Esophagus (tissue), 2 donors: Measurements from ENCODE around the gene GGPS1. TPM values are rescaled to one million over a fixed set of nuclear protein-coding genes. Genes with fewer than 3 reads are reported as not detected.
"Not testable (repeated sequence)": the region's sequence is repeated elsewhere in the genome, so short reads cannot be mapped to it uniquely, and the experiment has no call there.

Experiments
- H3K27ac ChIP-seq, 2 donors: one replicate each; pipeline ENCODE4 v1.5.1; 2013; ENCODE audit warnings: low read depth in 2 of 2, mild to moderate bottlenecking in 2 of 2, inconsistent platforms in 1 of 2, low read length in 1 of 2, moderate library complexity in 1 of 2
- H3K27me3 ChIP-seq, 2 donors: one replicate each; pipeline ENCODE4 v1.6.1; 2013; ENCODE audit warnings: low read length in 2 of 2, control low read depth in 1 of 2, mild to moderate bottlenecking in 1 of 2; ENCODE audit not compliant: insufficient read depth in 2 of 2, control insufficient read depth in 1 of 2
- H3K36me3 ChIP-seq, 2 donors: one replicate each; pipeline ENCODE4 v1.6.1; 2013; ENCODE audit warnings: low read length in 1 of 2; ENCODE audit not compliant: control insufficient read depth in 2 of 2, insufficient read depth in 2 of 2
- H3K4me1 ChIP-seq, 2 donors: one replicate each; pipeline ENCODE4 v1.6.1; 2013; ENCODE audit warnings: low read length in 1 of 2; ENCODE audit not compliant: control insufficient read depth in 2 of 2, insufficient read depth in 2 of 2
- H3K4me3 ChIP-seq, 2 donors: one replicate each; pipeline ENCODE4 v1.5.1; 2013; ENCODE audit warnings: low read length in 2 of 2, mild to moderate bottlenecking in 2 of 2, low read depth in 1 of 2, moderate library complexity in 1 of 2
- H3K9me3 ChIP-seq, 2 donors: one replicate each; pipeline ENCODE4 v1.6.1; 2013; ENCODE audit warnings: mild to moderate bottlenecking in 2 of 2, low read depth in 1 of 2, low read length in 1 of 2, moderate library complexity in 1 of 2; ENCODE audit not compliant: control insufficient read depth in 2 of 2, insufficient read depth in 1 of 2
- WGBS, 2 donors: extraction: QIAGEN DNeasy Blood & Tissue Kit; methylation state at CpG; one replicate each; pipeline ENCODE4 v1.1.7; 2013; 5-methylcytosine and 5-hydroxymethylcytosine counted together
- polyA plus RNA-seq, 2 donors: library from polyadenylated mRNA; stranded (reverse); fragments of 200-250 nt; gene quantifications; one replicate each; pipeline ENCODE4 v1.2.3, GENCODE V29; 2013
- donor health status: healthy with polysubstance abuse.
- donor health status: Bipolar disorder and iron deficiency.

Gene GGPS1
- polyA plus RNA-seq, 2 donors = 14.8 to 19.6 TPM

- 97 to 100% methylated on average over 1 of the region's 1 CpG for WGBS, 2 donors
- H3K36me3 ChIP-seq, H3K4me1 ChIP-seq, H3K27ac ChIP-seq, H3K4me3 ChIP-seq, H3K9me3 ChIP-seq, H3K27me3 ChIP-seq: not testable (repeated sequence)
Observed at GRCh38 chr1:235385633-235386032, 57.3 kb downstream of the GGPS1 start.

- Histone ChIP-seq H3K36me3 (no peaks in the 10 kb centered on the region), H3K4me1 (no peaks in the 10 kb centered on the region)
- WGBS, 2 donors = 93 to 96% methylated on average over 4 of the region's 4 CpGs
Observed at GRCh38 chr1:235391874-235392273, 63.5 kb downstream of the GGPS1 start.

More at GRCh38 chr1:235391874-235392273, 63.5 kb downstream of the GGPS1 start:
- Histone ChIP-seq H3K4me3 (no peak overlapping the region), H3K9me3 (no peaks in the 10 kb centered on the region), H3K27me3 (no peaks in the 10 kb centered on the region), H3K27ac (no peak overlapping the region)

Other genes with a start within 250 kb of the GGPS1 start
- gene TOMM20, start 199.7 kb upstream of the GGPS1 start, polyA plus RNA-seq = 10 to 100 TPM; 43.4 to 61.1 TPM
- gene RBM34, start 167.3 kb upstream of the GGPS1 start, polyA plus RNA-seq = 10 to 100 TPM; 57.4 to 86.1 TPM
- gene ARID4B, start 391 bp upstream of the GGPS1 start, polyA plus RNA-seq = 10 to 100 TPM in 1 of 2 donors, 1 to 10 TPM in 1; 7.0 to 12.3 TPM
- gene TBCE, start 38.9 kb downstream of the GGPS1 start, polyA plus RNA-seq = 10 to 100 TPM; 14.4 to 25.9 TPM
- gene B3GALNT2, start 175.9 kb downstream of the GGPS1 start, polyA plus RNA-seq = 1 to 10 TPM; 3.7 to 7.0 TPM